Cardiac ventricle fibroblast (primary cell): ENCODE measurements around the gene NATD1. TPM values are rescaled to one million over a fixed set of nuclear protein-coding genes. Genes with fewer than 3 reads are reported as not detected.

Experiments
- total RNA-seq: library from RNA; depleted of rRNA; stranded (reverse); fragments of >200 nt; gene quantifications from 2 replicates; pipeline ENCODE4 v1.2.3, GENCODE V29; 2015

The NATD1 gene
- total RNA-seq = 15.4 and 15.5 TPM in 2 replicates

GRCh38 chr17:21252796-21253645, at the start of gene NATD1:
NATD1 (minus strand) TSS chr17:21253410; CDS start chr17:21253264, 146 bp downstream.

GRCh38 chr17:21284319-21285163, 31.3 kb upstream of the NATD1 start, which contains the start of gene MAP2K3:
MAP2K3 (plus strand) TSS chr17:21284711; CDS start chr17:21284921, 210 bp downstream.

GRCh38 chr17:21214015-21214776, 39.0 kb downstream of the NATD1 start, which contains the start of gene TMEM11:
TMEM11 (minus strand) TSS chr17:21214161; CDS start chr17:21214152, 9 bp downstream.

Other genes with a start within 250 kb of the NATD1 start
- gene USP22, start 210.4 kb downstream of the NATD1 start, total RNA-seq = 141 and 166 TPM in 2 replicates
- gene DHRS7B, start 126.4 kb downstream of the NATD1 start, total RNA-seq = 21.0 and 33.7 TPM in 2 replicates
- gene TMEM11, start 39.2 kb downstream of the NATD1 start, total RNA-seq = 16.0 and 20.2 TPM in 2 replicates
- gene MAP2K3, start 31.3 kb upstream of the NATD1 start, total RNA-seq = 19.6 and 22.2 TPM in 2 replicates
- gene KCNJ12, start 122.9 kb upstream of the NATD1 start, total RNA-seq = 0.20 and 0.81 TPM in 2 replicates